Neural progenitor cell (in vitro differentiated cells): ENCODE measurements around the gene PPP2R5D. TPM values are rescaled to one million over a fixed set of nuclear protein-coding genes. Genes with fewer than 3 reads are reported as not detected.
A peak's percentile ranks its signal among the peaks of the same experiment; 100 is the strongest.

Source experiments
- DNase-seq: peaks from one replicate; pipeline ENCODE4 v3.0.0-alpha.2; 2016; ENCODE audit warnings: low spot score
- H2AFZ ChIP-seq: fragments of 200-600 bp; sonication (generic); replicated peaks from 2 replicates; pipeline ENCODE4 v1.6.1; 2016; ENCODE audit warnings: antibody characterized with exemption
- H3F3A ChIP-seq: fragments of 200-600 bp; sonication (generic); 2 replicates; pipeline ENCODE4 v1.6.1; 2016; ENCODE audit warnings: antibody characterized with exemption, low read depth
- H3K27ac ChIP-seq: fragments of 200-600 bp; sonication (generic); 2 replicates; pipeline ENCODE4 v1.5.1; 2016; ENCODE audit warnings: mild to moderate bottlenecking
- H3K27me3 ChIP-seq: fragments of 200-600 bp; sonication (generic); 2 replicates; pipeline ENCODE4 v1.6.1; 2016; ENCODE audit warnings: mild to moderate bottlenecking, moderate library complexity
- H3K36me3 ChIP-seq: fragments of 200-600 bp; sonication (generic); 2 replicates; pipeline ENCODE4 v1.5.1; 2016
- H3K4me1 ChIP-seq: fragments of 200-600 bp; sonication (generic); 2 replicates; pipeline ENCODE4 v1.6.1; 2016; ENCODE audit warnings: mixed run types
- H3K4me2 ChIP-seq: fragments of 200-600 bp; sonication (generic); 2 replicates; pipeline ENCODE4 v1.6.1; 2016
- H3K4me3 ChIP-seq: fragments of 200-600 bp; sonication (generic); 2 replicates; pipeline ENCODE4 v1.5.1; 2016
- H3K79me2 ChIP-seq: fragments of 200-600 bp; sonication (generic); 2 replicates; pipeline ENCODE4 v1.6.1; 2016; ENCODE audit warnings: low read depth
- H3K9ac ChIP-seq: fragments of 200-600 bp; sonication (generic); 2 replicates; pipeline ENCODE4 v1.6.1; 2016
- H3K9me3 ChIP-seq: fragments of 200-600 bp; sonication (generic); 2 replicates; pipeline ENCODE4 v1.5.1; 2016; ENCODE audit warnings: low read depth
- H4K20me1 ChIP-seq: fragments of 200-600 bp; sonication (generic); 2 replicates; pipeline ENCODE4 v1.6.1; 2016; ENCODE audit warnings: low read depth
- H3K27ac Mint-ChIP-seq: 3 replicates; pipeline ENCODE4 v1.8.0; 2021; ENCODE audit warnings: mixed read lengths
- H3K27me3 Mint-ChIP-seq: 2 replicates; pipeline ENCODE4 v1.8.0; 2022; ENCODE audit warnings: low read depth, mild to moderate bottlenecking, inconsistent platforms, moderate library complexity, mixed read lengths; ENCODE audit not compliant: insufficient read depth
- H3K36me3 Mint-ChIP-seq: 3 replicates; pipeline ENCODE4 v1.8.0; 2021; ENCODE audit warnings: mixed read lengths
- H3K4me1 Mint-ChIP-seq: 3 replicates; pipeline ENCODE4 v1.8.0; 2021; ENCODE audit warnings: mixed read lengths
- H3K4me3 Mint-ChIP-seq: 3 replicates; pipeline ENCODE4 v1.8.0; 2021; ENCODE audit warnings: mild to moderate bottlenecking, moderate library complexity, mixed read lengths
- H3K9me3 Mint-ChIP-seq: 3 replicates; pipeline ENCODE4 v1.8.0; 2020; ENCODE audit warnings: mixed read lengths
- CTCF ChIP-seq: fragments of 200-600 bp; sonication (generic); IDR thresholded peaks from 2 replicates; pipeline ENCODE4 v1.5.1; 2017; ENCODE audit warnings: antibody characterized with exemption, mild to moderate bottlenecking
- EZH2 ChIP-seq: fragments of 200-600 bp; sonication (generic); IDR thresholded peaks from 2 replicates; pipeline ENCODE4 v1.6.1; 2017; ENCODE audit warnings: antibody characterized with exemption, mild to moderate bottlenecking, moderate library complexity
- EZH2phosphoT487 ChIP-seq: fragments of 200-600 bp; sonication (generic); IDR thresholded peaks from 2 replicates; pipeline ENCODE4 v1.6.1; 2017; ENCODE audit warnings: antibody characterized with exemption
- total RNA-seq: library from RNA; depleted of rRNA; stranded (reverse); fragments of >200 nt; gene quantifications from 2 replicates; pipeline ENCODE4 v1.2.3, GENCODE V29; 2015; ENCODE audit warnings: low replicate concordance

PPP2R5D gene
- total RNA-seq, 1 donor from 2014 or later: 75.0 TPM

GRCh38 chr6:43011207-43011606 is 26.8 kb downstream of the PPP2R5D start:
- Histone ChIP-seq H3K4me1 (peaks cover 16% of the 10 kb centered on the region), H3K9ac (no peak overlapping the region), H3K9me3 (no peaks in the 10 kb centered on the region), H4K20me1 (peaks cover 16% of the 10 kb centered on the region), H3K27ac (no peak overlapping the region), H3K36me3 (no peaks in the 10 kb centered on the region), H3K4me3 (no peak overlapping the region), H3K4me2 (no peak overlapping the region), H3F3A (peaks cover 13% of the 10 kb centered on the region), H2AFZ (no peak overlapping the region), H3K79me2 (peaks cover 43% of the 10 kb centered on the region), H3K27me3 (no peaks in the 10 kb centered on the region)
- Mint-ChIP-seq H3K9me3 (no peaks in the 10 kb centered on the region), H3K27ac (no peak overlapping the region), H3K27me3 (peaks cover 4% of the 10 kb centered on the region), H3K36me3 (peaks cover 24% of the 10 kb centered on the region), H3K4me1 (peaks cover 32% of the 10 kb centered on the region), H3K4me3 (no peak overlapping the region)
- DNase-seq: peak; percentile 15
- TF ChIP-seq EZH2phosphoT487: no peak
- TF ChIP-seq CTCF: no peak

- Histone ChIP-seq H3K4me1 (peaks cover 18% of the 10 kb centered on the region), H3K27me3 (no peaks in the 10 kb centered on the region), H3K27ac (no peak overlapping the region), H2AFZ (no peak overlapping the region), H3K36me3 (no peaks in the 10 kb centered on the region), H3K9me3 (no peaks in the 10 kb centered on the region), H3K9ac (peak overlapping the region; percentile 74), H3K4me2 (peak overlapping the region; percentile 89), H3K4me3 (peak overlapping the region; percentile 82), H4K20me1 (peaks cover 16% of the 10 kb centered on the region), H3K79me2 (peaks cover 54% of the 10 kb centered on the region), H3F3A (peaks cover 13% of the 10 kb centered on the region)
- H3K27me3 Mint-ChIP-seq: peaks cover 4% of the 10 kb centered on the region
- DNase-seq: no peak
- TF ChIP-seq EZH2phosphoT487: no peak
- TF ChIP-seq EZH2: no peak
- no peak for TF ChIP-seq CTCF
- H3K36me3 Mint-ChIP-seq: peaks cover 22% of the 10 kb centered on the region
- no peak overlapping the region for H3K27ac Mint-ChIP-seq
- H3K9me3 Mint-ChIP-seq: no peaks in the 10 kb centered on the region
- peak overlapping the region; percentile 95 for H3K4me3 Mint-ChIP-seq
- peaks cover 32% of the 10 kb centered on the region for H3K4me1 Mint-ChIP-seq
These were observed 28.0 kb downstream of the PPP2R5D start for GRCh38 chr6:43012364-43012763.

- Histone ChIP-seq H3F3A (peaks cover 13% of the 10 kb centered on the region), H4K20me1 (peaks cover 16% of the 10 kb centered on the region), H3K4me3 (peak overlapping the region; percentile 82), H3K9me3 (no peaks in the 10 kb centered on the region), H3K79me2 (peaks cover 59% of the 10 kb centered on the region), H3K27ac (no peak overlapping the region), H3K36me3 (no peaks in the 10 kb centered on the region), H3K27me3 (no peaks in the 10 kb centered on the region), H3K4me2 (peak overlapping the region; percentile 89), H2AFZ (peak overlapping the region; percentile 52), H3K4me1 (peaks cover 18% of the 10 kb centered on the region), H3K9ac (peak overlapping the region; percentile 74)
- H3K36me3 Mint-ChIP-seq: peaks cover 18% of the 10 kb centered on the region
- peaks cover 32% of the 10 kb centered on the region for H3K4me1 Mint-ChIP-seq
- no peak for TF ChIP-seq EZH2phosphoT487
- no peak for TF ChIP-seq EZH2
- TF ChIP-seq CTCF: no peak
- H3K27ac Mint-ChIP-seq: peak overlapping the region; percentile 84
- H3K4me3 Mint-ChIP-seq: peak overlapping the region; percentile 95
- peaks cover 4% of the 10 kb centered on the region for H3K27me3 Mint-ChIP-seq
- no peaks in the 10 kb centered on the region for H3K9me3 Mint-ChIP-seq
- no peak for DNase-seq
These were observed 28.9 kb downstream of the PPP2R5D start for GRCh38 chr6:43013097-43013842.
